ENCODE results near the gene MTHFD1L. TPM values are rescaled to one million over a fixed set of nuclear protein-coding genes. Genes with fewer than 3 reads are reported as not detected.

Gene MTHFD1L
- total RNA-seq, 2 donors from 2014 or later, result 3.1 to 18.7 TPM

GRCh38 chr6:150994026-150994425 is 128.5 kb downstream of the MTHFD1L start:
- no peaks in the 10 kb centered on the region for H3K36me3 ChIP-seq
- DNase-seq (ENCODE audit: low spot score), result no peak
- no peaks in the 10 kb centered on the region for H3K9me3 ChIP-seq
- H3K4me1 ChIP-seq (replicated peaks), result no peaks in the 10 kb centered on the region
- WGBS, result 94% methylated on average over 1 of the region's 1 CpG
- TF ChIP-seq CTCF (IDR thresholded peaks at IDR 0.05) (no peak), POLR2A (IDR thresholded peaks at IDR 0.05) (no peak), POLR2AphosphoS5 (IDR thresholded peaks at IDR 0.05) (no peak)
- intact Hi-C loops (cut with DNase I), result no loop called here
- H3K27me3 ChIP-seq (replicated peaks; ENCODE audit: insufficient read depth), result no peaks in the 10 kb centered on the region
- no peak overlapping the region for H3K27ac ChIP-seq
- no peak overlapping the region for H3K4me3 ChIP-seq

- Histone ChIP-seq H3K36me3 (no peaks in the 10 kb centered on the region), H3K4me3 (no peak overlapping the region), H3K4me1 (replicated peaks) (no peaks in the 10 kb centered on the region), H3K27ac (no peak overlapping the region), H3K27me3 (replicated peaks; ENCODE audit: insufficient read depth) (no peaks in the 10 kb centered on the region), H3K9me3 (no peaks in the 10 kb centered on the region)
- TF ChIP-seq POLR2A (IDR thresholded peaks at IDR 0.05) (no peak), CTCF (IDR thresholded peaks at IDR 0.05) (no peak), POLR2AphosphoS5 (IDR thresholded peaks at IDR 0.05) (no peak)
- no peak for DNase-seq (ENCODE audit: low spot score)
- 95% methylated on average over 6 of the region's 6 CpGs for WGBS
- intact Hi-C loops (cut with DNase I), result no loop called here
Observed at GRCh38 chr6:150996968-150997367, 131.5 kb downstream of the MTHFD1L start.

- Histone ChIP-seq H3K27ac (no peak overlapping the region), H3K4me3 (no peak overlapping the region), H3K9me3 (no peaks in the 10 kb centered on the region), H3K27me3 (replicated peaks; ENCODE audit: insufficient read depth) (no peaks in the 10 kb centered on the region), H3K36me3 (no peaks in the 10 kb centered on the region), H3K4me1 (replicated peaks) (no peaks in the 10 kb centered on the region)
- no peak for TF ChIP-seq POLR2A (IDR thresholded peaks at IDR 0.05)
- TF ChIP-seq CTCF (IDR thresholded peaks at IDR 0.05), result no peak
- TF ChIP-seq POLR2AphosphoS5 (IDR thresholded peaks at IDR 0.05), result no peak
- intact Hi-C loops (cut with DNase I), result no loop called here
- DNase-seq (ENCODE audit: low spot score), result no peak
Observed at GRCh38 chr6:150999107-150999506, 133.6 kb downstream of the MTHFD1L start.

- intact Hi-C loops (cut with DNase I), result no loop called here
- TF ChIP-seq CTCF (IDR thresholded peaks at IDR 0.05) (no peak), POLR2A (IDR thresholded peaks at IDR 0.05) (no peak)
Observed at GRCh38 chr6:150999576-150999975, 134.1 kb downstream of the MTHFD1L start.

GRCh38 chr6:151001387-151002056 is 136.0 kb downstream of the MTHFD1L start:
- H3K27ac ChIP-seq, result no peak overlapping the region
- DNase-seq (ENCODE audit: low spot score), result no peak
- H3K9me3 ChIP-seq, result no peaks in the 10 kb centered on the region
- no peaks in the 10 kb centered on the region for H3K27me3 ChIP-seq (replicated peaks; ENCODE audit: insufficient read depth)
- H3K4me3 ChIP-seq, result no peak overlapping the region
- 91% methylated on average over 5 of the region's 5 CpGs for WGBS
- TF ChIP-seq CTCF (IDR thresholded peaks at IDR 0.05) (no peak), POLR2AphosphoS5 (IDR thresholded peaks at IDR 0.05) (no peak), POLR2A (IDR thresholded peaks at IDR 0.05) (no peak)
- no peaks in the 10 kb centered on the region for H3K36me3 ChIP-seq
- no peaks in the 10 kb centered on the region for H3K4me1 ChIP-seq (replicated peaks)
- intact Hi-C loops (cut with DNase I), result no loop called here

More at GRCh38 chr6:150999576-150999975, 134.1 kb downstream of the MTHFD1L start:
- Histone ChIP-seq H3K9me3 (no peaks in the 10 kb centered on the region), H3K27me3 (replicated peaks; ENCODE audit: insufficient read depth) (no peaks in the 10 kb centered on the region), H3K4me3 (no peak overlapping the region), H3K27ac (no peak overlapping the region), H3K36me3 (no peaks in the 10 kb centered on the region), H3K4me1 (replicated peaks) (no peaks in the 10 kb centered on the region)
- 92% methylated on average over 6 of the region's 6 CpGs for WGBS
- no peak for DNase-seq (ENCODE audit: low spot score)
